ENCODE results near the gene FOXI1. TPM values are rescaled to one million over a fixed set of nuclear protein-coding genes. Genes with fewer than 3 reads are reported as not detected.
"Not testable (repeated sequence)": the region's sequence is repeated elsewhere in the genome, so short reads cannot be mapped to it uniquely, and the experiment has no call there.

FOXI1 gene
- total RNA-seq, 1 donor from 2014 or later, result not detected

DNA sequence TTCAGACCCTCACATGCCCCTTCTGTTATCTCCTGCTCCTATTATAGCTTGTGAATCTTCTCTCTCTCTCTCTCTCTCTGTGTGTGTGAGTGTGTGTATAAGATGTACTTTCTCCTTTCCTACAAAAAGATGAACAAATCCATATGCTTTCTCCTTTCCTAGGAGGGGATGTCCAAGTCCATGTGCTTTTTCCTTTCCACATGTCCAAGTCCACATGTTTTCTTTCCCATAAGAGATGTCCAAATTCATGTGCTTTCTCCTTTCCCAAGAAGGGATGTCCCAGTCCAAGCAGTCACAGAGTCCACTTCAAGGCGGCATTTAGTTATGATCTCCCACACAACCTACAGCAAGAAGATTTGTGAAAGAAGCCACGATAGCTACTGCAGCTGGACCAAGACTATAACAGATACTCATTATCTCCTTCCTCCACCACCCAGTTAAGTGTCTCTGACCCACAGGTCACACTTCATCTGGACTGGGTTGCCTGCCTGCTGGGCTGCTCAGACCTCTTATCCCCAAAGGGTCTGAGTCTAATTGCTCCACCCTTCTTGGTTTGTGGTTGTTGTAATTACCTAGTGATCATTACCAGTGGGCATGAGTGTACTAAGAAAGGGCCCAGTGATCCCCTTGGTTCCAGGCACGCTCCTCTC lies 18.4 kb upstream of the FOXI1 start:
- Mint-ChIP-seq H3K36me3 (ENCODE audit: unreplicated experiment) (peaks cover 5% of the 10 kb centered on the region), H3K4me3 (ENCODE audit: unreplicated experiment) (no peak overlapping the region), H3K27ac (ENCODE audit: unreplicated experiment) (peak overlapping the region; percentile 4), H3K9me3 (ENCODE audit: unreplicated experiment) (peaks cover 3% of the 10 kb centered on the region), H3K4me1 (ENCODE audit: low read depth, unreplicated experiment) (peaks cover 2% of the 10 kb centered on the region), H3K27me3 (ENCODE audit: unreplicated experiment) (no peaks in the 10 kb centered on the region)
- TF ChIP-seq CTCF (IDR thresholded peaks at IDR 0.05; ENCODE audit: partially characterized antibody, unreplicated experiment), result no peak
- no peak for DNase-seq

DNA sequence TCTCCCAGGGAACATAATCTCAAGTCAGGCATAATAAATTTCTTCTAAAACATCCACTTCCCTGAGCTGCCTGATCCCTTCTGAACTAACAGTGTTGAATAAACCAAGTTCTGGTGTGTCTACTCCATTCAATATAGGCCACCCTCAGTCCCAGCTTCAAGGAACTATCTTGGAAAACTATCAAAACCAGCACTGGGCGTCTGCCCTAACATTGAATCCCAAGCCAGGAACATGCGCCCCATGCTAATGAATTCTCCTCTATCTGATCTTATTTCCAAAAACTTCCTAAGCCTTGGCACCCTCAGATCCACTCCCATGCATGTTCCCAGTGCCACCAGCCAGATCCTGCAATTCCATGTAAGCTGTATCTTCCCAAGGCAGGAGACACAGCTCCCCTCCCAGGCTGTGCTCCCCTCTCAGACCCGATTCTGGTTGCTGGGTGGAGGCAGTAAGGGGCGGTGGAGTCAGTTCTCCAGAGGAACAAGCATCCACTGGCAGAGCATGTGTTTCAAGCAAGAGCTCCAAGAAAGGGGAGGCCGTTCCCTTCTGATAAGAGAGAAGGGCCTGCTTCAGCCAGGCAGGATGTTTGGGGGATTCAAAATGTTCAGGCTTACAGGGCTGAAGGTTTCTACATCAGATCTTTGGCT lies 13.1 kb upstream of the FOXI1 start:
- H3K9me3 Mint-ChIP-seq (ENCODE audit: unreplicated experiment), result no peaks in the 10 kb centered on the region
- TF ChIP-seq CTCF (IDR thresholded peaks at IDR 0.05; ENCODE audit: partially characterized antibody, unreplicated experiment), result no peak
- H3K27ac Mint-ChIP-seq (ENCODE audit: unreplicated experiment), result no peak overlapping the region
- H3K27me3 Mint-ChIP-seq (ENCODE audit: unreplicated experiment), result no peaks in the 10 kb centered on the region
- no peaks in the 10 kb centered on the region for H3K4me1 Mint-ChIP-seq (ENCODE audit: low read depth, unreplicated experiment)
- H3K36me3 Mint-ChIP-seq (ENCODE audit: unreplicated experiment), result peaks cover 1% of the 10 kb centered on the region
- H3K4me3 Mint-ChIP-seq (ENCODE audit: unreplicated experiment), result no peak overlapping the region
- DNase-seq, result no peak

GRCh38 chr5:170094329-170094728 lies 11.4 kb upstream of the FOXI1 start:
- H3K4me1 Mint-ChIP-seq (ENCODE audit: low read depth, unreplicated experiment); H3K27me3 Mint-ChIP-seq (ENCODE audit: unreplicated experiment); DNase-seq; H3K4me3 Mint-ChIP-seq (ENCODE audit: unreplicated experiment); H3K27ac Mint-ChIP-seq (ENCODE audit: unreplicated experiment); H3K9me3 Mint-ChIP-seq (ENCODE audit: unreplicated experiment): not testable (repeated sequence)
- H3K36me3 Mint-ChIP-seq (ENCODE audit: unreplicated experiment), result peaks cover 11% of the 10 kb centered on the region

DNA sequence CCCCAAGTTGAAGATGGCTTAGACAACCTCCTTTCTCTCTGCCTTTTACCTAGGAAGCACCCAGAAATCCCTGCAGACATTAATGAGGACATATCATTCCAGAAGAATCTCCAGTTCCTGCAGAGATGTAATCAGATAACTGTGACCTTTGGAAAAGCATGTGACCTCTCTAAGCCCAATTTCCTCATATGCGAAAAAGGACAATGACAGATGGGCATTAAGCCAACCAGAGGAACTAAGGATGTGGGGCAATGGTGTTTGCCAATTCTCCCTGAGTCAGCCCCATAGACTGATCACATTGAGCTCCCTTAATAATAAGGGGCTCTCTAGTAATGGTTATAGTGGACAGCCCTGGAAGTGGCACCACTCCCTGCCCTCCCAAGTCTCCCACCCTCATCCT lies 10.1 kb upstream of the FOXI1 start:
- Mint-ChIP-seq H3K27me3 (ENCODE audit: unreplicated experiment) (peaks cover 4% of the 10 kb centered on the region), H3K27ac (ENCODE audit: unreplicated experiment) (no peak overlapping the region), H3K4me3 (ENCODE audit: unreplicated experiment) (no peak overlapping the region), H3K36me3 (ENCODE audit: unreplicated experiment) (peaks cover 13% of the 10 kb centered on the region), H3K9me3 (ENCODE audit: unreplicated experiment) (peaks cover 6% of the 10 kb centered on the region), H3K4me1 (ENCODE audit: low read depth, unreplicated experiment) (no peaks in the 10 kb centered on the region)
- TF ChIP-seq CTCF (IDR thresholded peaks at IDR 0.05; ENCODE audit: partially characterized antibody, unreplicated experiment), result no peak
- DNase-seq, result no peak

DNA sequence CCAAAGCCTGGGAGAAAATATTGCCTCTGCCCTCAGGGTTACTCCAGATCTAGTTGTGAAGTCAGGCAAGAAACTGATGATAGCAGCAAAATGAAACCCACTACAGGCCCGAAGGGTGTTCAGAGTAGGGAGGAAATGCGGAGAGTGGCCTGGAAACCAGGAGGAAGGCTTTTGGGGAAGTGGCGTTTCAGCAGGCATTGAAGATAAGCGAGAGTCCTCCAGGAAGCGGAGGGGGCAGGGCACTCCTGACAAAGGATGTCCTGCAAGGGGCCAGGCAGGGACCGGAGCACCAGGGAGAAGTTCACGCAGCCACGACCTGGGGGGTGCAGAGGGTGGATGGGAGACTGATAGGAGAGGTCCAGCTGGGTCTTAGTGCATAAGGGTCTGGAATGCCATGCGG lies 7.8 kb upstream of the FOXI1 start:
- TF ChIP-seq CTCF (IDR thresholded peaks at IDR 0.05; ENCODE audit: partially characterized antibody, unreplicated experiment), result no peak
- H3K4me3 Mint-ChIP-seq (ENCODE audit: unreplicated experiment), result peak overlapping the region; percentile 48
- peaks cover 13% of the 10 kb centered on the region for H3K36me3 Mint-ChIP-seq (ENCODE audit: unreplicated experiment)
- DNase-seq, result no peak
- H3K27me3 Mint-ChIP-seq (ENCODE audit: unreplicated experiment), result peaks cover 5% of the 10 kb centered on the region
- H3K27ac Mint-ChIP-seq (ENCODE audit: unreplicated experiment), result no peak overlapping the region
- H3K9me3 Mint-ChIP-seq (ENCODE audit: unreplicated experiment), result peaks cover 6% of the 10 kb centered on the region
- H3K4me1 Mint-ChIP-seq (ENCODE audit: low read depth, unreplicated experiment), result no peaks in the 10 kb centered on the region
